Activated naive CD4-positive, alpha-beta T cell treated with anti-CD3 and anti-CD28 coated beads, Interleukin-2, amount 10 ng/mL, durations not matched to agents 7 days and 5 days (primary cell): ENCODE measurements around the gene RAB3D.

Source experiments
- CTCF ChIA-PET: fragments of 350-600 bp; sonication (Branson Sonifier 250); formaldehyde crosslinking; loops from one replicate; lab custom pipeline; 2021; ENCODE audit warnings: antibody characterized with exemption; lab: Charles Lee
- DNase-seq: peaks from one replicate; pipeline ENCODE4 v3.0.0-alpha.2; 2020
- H3K27ac Mint-ChIP-seq: one replicate; pipeline ENCODE4 v1.8.0; 2021; ENCODE audit warnings: mild to moderate bottlenecking, moderate library complexity, mixed read lengths
- H3K27me3 Mint-ChIP-seq: one replicate; pipeline ENCODE4 v1.8.0; 2021; ENCODE audit warnings: mild to moderate bottlenecking, mixed read lengths
- H3K36me3 Mint-ChIP-seq: one replicate; pipeline ENCODE4 v1.8.0; 2021; ENCODE audit warnings: mixed read lengths
- H3K4me1 Mint-ChIP-seq: one replicate; pipeline ENCODE4 v1.8.0; 2021; ENCODE audit warnings: mixed read lengths
- H3K4me3 Mint-ChIP-seq: one replicate; pipeline ENCODE4 v1.8.0; 2021; ENCODE audit warnings: mild to moderate bottlenecking, moderate library complexity, mixed read lengths
- H3K9me3 Mint-ChIP-seq: one replicate; pipeline ENCODE4 v1.8.0; 2021; ENCODE audit warnings: mixed read lengths

RAB3D gene

DNA sequence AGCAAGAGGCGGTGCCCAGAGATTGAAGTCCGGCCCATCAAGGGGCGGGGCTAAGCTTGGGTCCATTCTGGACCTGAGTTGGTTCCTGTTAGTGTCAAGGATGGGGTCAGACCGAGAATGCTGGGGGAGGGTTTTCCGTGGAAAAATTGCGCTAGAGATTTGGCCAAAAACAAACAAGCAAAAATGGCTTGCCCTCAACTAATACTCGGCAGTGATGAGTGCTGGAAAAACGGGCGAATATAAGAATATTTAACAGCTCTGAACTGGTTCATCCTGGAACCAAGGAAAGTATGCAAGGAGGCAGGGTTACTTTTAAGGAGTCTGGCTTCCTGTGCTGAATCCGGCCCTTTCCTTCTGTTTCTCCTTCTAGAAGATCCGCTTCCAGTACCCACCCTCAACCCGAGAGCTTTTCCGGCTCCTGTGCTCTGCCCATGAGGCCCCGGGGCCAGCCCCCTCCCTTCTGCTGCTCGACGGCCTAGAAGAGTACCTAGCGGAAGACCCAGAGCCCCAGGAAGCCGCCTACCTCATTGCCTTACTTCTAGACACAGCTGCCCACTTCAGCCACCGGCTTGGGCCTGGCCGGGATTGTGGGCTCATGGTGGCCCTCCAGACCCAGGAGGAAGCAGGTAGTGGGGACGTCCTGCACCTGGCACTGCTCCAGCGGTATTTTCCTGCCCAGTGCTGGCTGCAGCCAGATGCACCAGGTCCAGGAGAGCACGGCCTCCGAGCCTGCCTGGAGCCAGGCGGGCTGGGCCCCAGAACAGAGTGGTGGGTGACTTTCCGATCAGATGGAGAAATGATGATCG lies 35.9 kb upstream of the RAB3D start:
- Mint-ChIP-seq H3K36me3 (peaks cover 19% of the 10 kb centered on the region), H3K9me3 (no peaks in the 10 kb centered on the region), H3K27ac (no peak overlapping the region), H3K4me1 (peaks cover 45% of the 10 kb centered on the region), H3K4me3 (no peak overlapping the region), H3K27me3 (no peaks in the 10 kb centered on the region)
- DNase-seq = peak; percentile 90
- CTCF ChIA-PET = interaction anchor here (1.0 to 2.5 kb wide), 6 partner anchors 8 to 107 kb away, joined by 3 to 11 read pairs (median 5); partner anchors contain the start of genes CCDC159, PRKCSH and TMEM205

DNA sequence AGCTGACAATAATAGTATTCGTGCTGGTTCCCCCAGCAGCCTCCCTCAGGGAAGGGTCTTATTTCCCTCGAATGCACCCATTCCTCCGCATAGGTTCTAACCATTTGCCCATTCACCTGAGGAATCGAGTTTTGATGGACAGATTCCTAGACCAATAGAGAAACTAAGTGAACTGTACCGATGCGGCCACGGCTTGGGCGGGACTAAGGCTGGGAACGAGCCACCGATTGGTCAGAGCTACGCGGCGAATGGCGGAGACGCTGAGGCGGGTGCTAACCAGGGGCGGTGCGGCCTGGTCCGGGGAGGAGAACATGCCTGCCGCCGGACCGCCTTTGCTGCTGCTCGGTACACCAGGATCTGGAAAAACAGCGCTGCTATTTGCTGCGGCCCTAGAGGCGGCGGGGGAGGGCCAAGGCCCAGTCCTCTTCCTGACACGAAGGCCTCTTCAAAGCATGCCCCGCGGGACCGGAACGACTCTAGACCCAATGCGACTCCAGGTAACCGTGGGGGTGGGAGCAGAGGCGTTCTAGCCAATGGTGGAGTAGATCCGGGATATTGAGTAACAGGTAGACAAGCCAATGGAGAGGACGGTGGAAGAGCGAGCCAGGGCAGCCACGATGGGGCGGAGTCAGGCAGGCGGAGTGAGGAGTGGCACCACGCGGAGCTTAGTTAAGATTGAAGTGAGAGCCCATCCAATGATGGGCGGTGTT lies 35.1 kb upstream of the RAB3D start, which contains the start of gene SWSAP1:
Gene SWSAP1 (plus strand): TSS at position 234 of the 710 bp plus-strand sequence. CDS start 15 bp downstream, at position 249.
- H3K27me3 Mint-ChIP-seq = no peaks in the 10 kb centered on the region
- peak; percentile 98 for DNase-seq
- peaks cover 37% of the 10 kb centered on the region for H3K4me1 Mint-ChIP-seq
- no peak within 1 kb of the TSS for H3K4me3 Mint-ChIP-seq
- CTCF ChIA-PET = interaction anchor here (1.0 to 2.2 kb wide), 5 partner anchors 8 to 108 kb away, joined by 3 to 11 read pairs (median 4); partner anchors contain the start of gene PRKCSH
- H3K27ac Mint-ChIP-seq = no peak within 1 kb of the TSS
- H3K9me3 Mint-ChIP-seq = no peaks in the 10 kb centered on the region
- peaks cover 16% of the 10 kb centered on the region for H3K36me3 Mint-ChIP-seq

DNA sequence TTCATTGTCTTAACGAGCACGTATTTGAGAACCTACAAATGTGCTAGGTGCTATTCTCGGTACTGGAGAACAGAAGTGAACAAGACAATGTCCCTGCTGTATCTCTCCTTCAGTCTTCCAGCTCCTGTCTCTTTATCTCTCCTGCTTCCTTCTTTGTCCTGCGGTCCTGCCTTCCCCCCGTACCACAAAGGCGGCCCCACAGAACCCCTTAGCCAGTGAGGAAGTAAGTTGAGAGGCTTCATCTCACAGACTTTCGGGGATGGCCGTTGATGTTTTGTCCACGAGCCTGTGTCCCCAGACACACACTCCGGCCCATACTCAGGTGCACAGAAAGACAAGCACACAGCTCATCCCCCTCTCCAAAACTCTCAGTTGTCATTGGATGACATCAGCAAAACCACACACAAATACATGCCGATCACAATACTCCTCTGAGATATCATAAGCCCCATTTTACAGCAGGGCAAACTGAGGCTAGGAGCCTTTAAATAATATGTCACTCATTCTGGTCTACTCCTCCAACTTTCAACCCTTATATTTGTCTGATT lies 34.5 kb upstream of the RAB3D start:
- CTCF ChIA-PET = interaction anchor here (1.9 kb wide), 1 partner anchor 9 kb away, joined by 6 read pairs; no protein-coding TSS in a partner anchor
- no peaks in the 10 kb centered on the region for H3K9me3 Mint-ChIP-seq
- DNase-seq = no peak

DNA sequence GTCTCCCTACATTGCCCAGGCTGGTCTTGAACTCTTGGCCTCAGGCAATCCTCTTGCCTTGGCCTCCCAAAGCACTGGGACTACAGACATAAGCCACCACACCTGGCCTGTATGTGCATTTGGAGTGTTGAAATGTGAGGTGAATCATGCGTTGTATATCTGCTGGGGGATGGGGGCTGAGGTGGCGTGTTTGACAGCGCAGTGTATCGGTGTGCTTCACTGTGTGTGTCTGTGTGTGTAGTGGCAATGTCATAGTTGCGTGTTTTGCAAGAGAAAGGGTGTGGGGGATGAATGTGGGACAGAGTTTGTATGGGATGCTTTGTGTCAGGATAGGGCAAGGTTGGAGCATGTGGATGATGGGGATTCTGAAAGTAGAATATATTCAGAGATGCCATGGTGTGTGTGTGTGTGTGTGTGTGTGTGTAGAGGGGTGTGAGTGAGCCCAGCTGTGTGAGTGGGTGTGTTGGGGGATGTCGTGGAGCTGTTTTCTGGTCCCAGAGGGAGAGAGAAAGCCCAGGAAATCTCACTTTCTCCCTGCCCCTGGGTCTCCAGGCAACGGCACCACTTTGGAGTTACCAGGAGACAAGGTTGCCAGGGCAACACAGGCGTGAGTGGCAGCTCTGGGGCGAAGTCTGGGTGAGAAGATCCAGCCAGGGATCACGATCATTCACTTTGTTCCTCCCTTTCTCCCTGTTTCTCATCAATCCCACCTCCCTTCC lies 33.9 kb upstream of the RAB3D start:
- Mint-ChIP-seq H3K27ac (peak overlapping the region; percentile 30), H3K4me3 (peak overlapping the region; percentile 25)
- CTCF ChIA-PET = interaction anchor here (1.9 kb wide), 1 partner anchor 10 kb away, joined by 6 read pairs; no protein-coding TSS in a partner anchor

More for the DNA sequence above, 34.5 kb upstream of the RAB3D start:
- Mint-ChIP-seq H3K36me3 (peaks cover 19% of the 10 kb centered on the region), H3K4me3 (no peak overlapping the region), H3K4me1 (peaks cover 32% of the 10 kb centered on the region), H3K27ac (no peak overlapping the region), H3K27me3 (no peaks in the 10 kb centered on the region)

DNA sequence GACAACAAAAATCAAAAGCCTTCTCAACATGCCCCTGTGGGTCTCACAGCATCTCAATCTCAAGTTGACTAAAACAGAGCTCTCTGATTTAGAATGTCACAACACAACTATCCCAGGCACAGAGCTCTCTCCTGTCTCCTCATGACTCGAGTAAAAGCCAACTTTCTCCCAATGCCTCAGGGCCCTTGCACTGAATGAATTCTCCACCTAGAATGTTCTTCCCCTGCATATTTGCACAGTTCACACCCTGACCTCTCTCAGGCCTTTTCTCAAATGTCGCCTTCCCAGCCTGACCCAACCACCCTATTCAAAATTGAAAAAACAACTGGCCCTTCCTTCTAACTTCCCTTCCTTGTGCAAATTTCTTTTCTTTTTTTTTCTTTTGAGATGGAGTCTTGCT lies 31.3 kb upstream of the RAB3D start:
- peaks cover 9% of the 10 kb centered on the region for H3K4me1 Mint-ChIP-seq
- H3K36me3 Mint-ChIP-seq = peaks cover 6% of the 10 kb centered on the region
- no peaks in the 10 kb centered on the region for H3K27me3 Mint-ChIP-seq
- no peak for DNase-seq
- no peaks in the 10 kb centered on the region for H3K9me3 Mint-ChIP-seq
- no peak overlapping the region for H3K4me3 Mint-ChIP-seq
- CTCF ChIA-PET = no interaction called here
- H3K27ac Mint-ChIP-seq = no peak overlapping the region

More for the DNA sequence above, 33.9 kb upstream of the RAB3D start:
- Mint-ChIP-seq H3K9me3 (no peaks in the 10 kb centered on the region), H3K36me3 (peaks cover 19% of the 10 kb centered on the region), H3K27me3 (no peaks in the 10 kb centered on the region), H3K4me1 (peaks cover 28% of the 10 kb centered on the region)
- peak; percentile 30 for DNase-seq

DNA sequence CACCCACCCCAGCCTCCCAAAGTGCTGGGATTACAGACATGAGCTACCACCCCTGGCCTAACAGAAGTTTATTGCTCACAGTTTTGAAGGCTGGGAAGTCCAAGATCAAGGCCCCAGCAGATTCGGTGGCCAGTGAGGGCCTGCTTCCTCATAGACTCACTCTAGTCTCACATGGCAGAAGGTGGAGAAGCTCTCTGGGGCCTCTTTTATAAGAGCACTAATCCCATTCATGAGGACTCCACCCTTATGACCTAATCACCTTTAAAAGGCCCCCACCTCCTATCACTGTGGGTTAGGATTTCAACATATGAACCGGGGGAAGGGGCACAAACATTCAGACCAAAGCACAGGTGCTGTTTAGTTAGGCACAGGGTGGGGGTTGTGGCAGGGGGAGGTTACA lies 28.1 kb upstream of the RAB3D start:
- CTCF ChIA-PET = interaction anchor here (1.4 kb wide), 1 partner anchor 14 kb away, joined by 3 read pairs; no protein-coding TSS in a partner anchor
- Mint-ChIP-seq H3K4me1 (no peaks in the 10 kb centered on the region), H3K27me3 (no peaks in the 10 kb centered on the region), H3K4me3 (no peak overlapping the region), H3K27ac (no peak overlapping the region), H3K9me3 (no peaks in the 10 kb centered on the region), H3K36me3 (peaks cover 6% of the 10 kb centered on the region)
- no peak for DNase-seq

DNA sequence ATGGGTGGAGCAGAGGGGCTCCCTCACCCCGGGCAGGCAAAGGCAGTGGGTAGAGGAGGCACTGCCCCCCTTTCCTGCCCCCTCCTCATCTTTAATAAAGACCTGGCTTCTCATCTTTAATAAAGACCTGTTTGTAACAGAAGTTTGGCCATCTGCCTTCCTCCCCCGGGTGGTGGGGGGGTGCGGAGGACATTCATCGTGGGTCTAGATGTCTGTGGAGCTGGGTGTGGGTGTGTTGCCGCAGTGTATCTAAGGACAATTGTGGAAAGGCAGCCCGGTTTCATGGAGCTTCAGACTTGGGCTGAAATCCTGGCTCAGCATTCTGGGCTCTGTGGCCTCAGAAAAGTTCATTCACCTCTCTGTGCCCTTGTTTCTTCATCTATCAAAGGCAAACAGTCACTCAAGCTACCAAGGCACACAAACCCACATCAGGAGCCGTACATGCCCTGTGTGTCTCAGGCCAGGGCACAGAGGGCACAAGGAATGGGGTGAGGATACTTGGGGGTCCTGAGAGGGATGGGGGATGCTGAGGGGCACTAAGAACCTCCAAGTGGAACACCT lies 26.2 kb upstream of the RAB3D start:
- Mint-ChIP-seq H3K4me3 (no peak overlapping the region), H3K4me1 (no peaks in the 10 kb centered on the region), H3K27me3 (no peaks in the 10 kb centered on the region), H3K9me3 (no peaks in the 10 kb centered on the region), H3K36me3 (peaks cover 3% of the 10 kb centered on the region), H3K27ac (no peak overlapping the region)
- DNase-seq = no peak
- CTCF ChIA-PET = no interaction called here

DNA sequence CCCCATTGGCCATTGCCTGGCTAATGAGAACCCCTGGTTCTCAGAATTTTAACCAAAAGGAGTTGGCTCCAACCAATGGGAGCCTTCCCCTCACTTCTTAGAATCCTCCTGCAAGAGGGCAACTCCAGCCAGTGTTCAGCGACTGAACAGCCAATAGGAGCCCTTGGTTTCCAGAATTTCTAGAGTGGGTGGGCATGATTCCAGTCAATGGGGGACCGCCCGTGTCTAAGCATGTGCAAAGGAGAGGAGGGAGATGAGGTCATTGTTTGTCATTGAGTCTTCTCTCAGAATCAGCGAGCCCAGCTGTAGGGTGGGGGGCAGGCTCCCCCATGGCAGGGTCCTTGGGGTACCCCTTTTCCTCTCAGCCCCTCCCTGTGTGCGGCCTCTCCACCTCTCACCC lies 25.5 kb upstream of the RAB3D start:
- Mint-ChIP-seq H3K36me3 (peaks cover 2% of the 10 kb centered on the region), H3K9me3 (no peaks in the 10 kb centered on the region)
- CTCF ChIA-PET = no interaction called here

DNA sequence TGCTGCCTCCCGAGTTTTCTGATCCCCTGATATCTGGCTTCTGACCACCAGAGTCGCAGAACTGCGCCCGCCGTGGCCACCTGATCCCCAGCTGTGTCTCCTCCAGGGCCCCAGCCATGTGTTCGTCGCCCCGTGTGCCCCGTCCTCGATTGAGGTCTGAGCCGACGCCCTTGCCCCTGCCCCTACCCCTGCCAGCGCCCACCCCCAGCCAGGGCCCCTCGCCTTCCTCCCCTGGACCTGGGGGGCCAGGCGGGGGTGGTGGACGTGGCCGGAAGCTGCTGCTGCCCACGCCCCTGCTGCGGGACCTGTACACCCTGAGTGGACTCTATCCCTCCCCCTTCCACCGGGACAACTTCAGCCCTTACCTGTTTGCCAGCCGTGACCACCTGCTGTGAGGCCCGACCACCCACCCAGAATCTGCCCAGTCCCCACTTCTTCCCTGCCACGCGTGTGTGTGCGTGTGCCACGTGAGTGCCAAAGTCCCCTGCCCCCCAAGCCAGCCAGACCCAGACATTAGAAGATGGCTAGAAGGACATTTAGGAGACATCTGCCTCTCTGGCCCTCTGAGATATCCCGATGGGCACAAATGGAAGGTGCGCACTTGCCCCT lies 24.9 kb upstream of the RAB3D start:
- peaks cover under 1% of the 10 kb centered on the region for H3K27me3 Mint-ChIP-seq
- no peaks in the 10 kb centered on the region for H3K9me3 Mint-ChIP-seq
- no peaks in the 10 kb centered on the region for H3K4me1 Mint-ChIP-seq
- DNase-seq = no peak
- peaks cover 2% of the 10 kb centered on the region for H3K36me3 Mint-ChIP-seq
- no peak overlapping the region for H3K4me3 Mint-ChIP-seq
- CTCF ChIA-PET = no interaction called here
- H3K27ac Mint-ChIP-seq = peak overlapping the region; percentile 29

More for the DNA sequence above, 25.5 kb upstream of the RAB3D start:
- DNase-seq = no peak
- no peak overlapping the region for H3K27ac Mint-ChIP-seq
- H3K27me3 Mint-ChIP-seq = no peaks in the 10 kb centered on the region
- H3K4me3 Mint-ChIP-seq = no peak overlapping the region
- H3K4me1 Mint-ChIP-seq = no peaks in the 10 kb centered on the region

DNA sequence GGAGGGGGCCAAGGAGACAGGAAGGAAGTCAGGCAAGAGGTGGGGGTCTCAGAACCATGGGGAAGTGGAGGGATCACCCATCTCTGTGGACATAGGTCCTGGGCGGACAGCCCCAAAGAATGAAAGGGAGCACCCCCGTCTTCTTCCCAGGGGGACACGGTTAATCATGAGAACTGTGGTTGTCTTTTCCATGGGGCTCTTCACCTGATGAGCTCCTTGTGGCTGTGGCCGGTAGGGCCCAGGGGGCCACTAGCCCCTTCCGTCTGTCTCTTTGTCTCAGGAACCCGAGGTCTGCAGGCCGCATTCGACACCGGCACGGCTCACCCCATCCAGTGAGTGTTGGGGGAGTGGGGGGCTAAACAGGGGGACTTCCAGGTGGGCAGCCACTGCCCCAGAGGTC lies 24.4 kb upstream of the RAB3D start:
- H3K27me3 Mint-ChIP-seq = peaks cover 6% of the 10 kb centered on the region
- no peak overlapping the region for H3K27ac Mint-ChIP-seq
- no peaks in the 10 kb centered on the region for H3K4me1 Mint-ChIP-seq
- no peak for DNase-seq
- H3K9me3 Mint-ChIP-seq = no peaks in the 10 kb centered on the region
- CTCF ChIA-PET = no interaction called here
- no peaks in the 10 kb centered on the region for H3K36me3 Mint-ChIP-seq
- H3K4me3 Mint-ChIP-seq = no peak overlapping the region

DNA sequence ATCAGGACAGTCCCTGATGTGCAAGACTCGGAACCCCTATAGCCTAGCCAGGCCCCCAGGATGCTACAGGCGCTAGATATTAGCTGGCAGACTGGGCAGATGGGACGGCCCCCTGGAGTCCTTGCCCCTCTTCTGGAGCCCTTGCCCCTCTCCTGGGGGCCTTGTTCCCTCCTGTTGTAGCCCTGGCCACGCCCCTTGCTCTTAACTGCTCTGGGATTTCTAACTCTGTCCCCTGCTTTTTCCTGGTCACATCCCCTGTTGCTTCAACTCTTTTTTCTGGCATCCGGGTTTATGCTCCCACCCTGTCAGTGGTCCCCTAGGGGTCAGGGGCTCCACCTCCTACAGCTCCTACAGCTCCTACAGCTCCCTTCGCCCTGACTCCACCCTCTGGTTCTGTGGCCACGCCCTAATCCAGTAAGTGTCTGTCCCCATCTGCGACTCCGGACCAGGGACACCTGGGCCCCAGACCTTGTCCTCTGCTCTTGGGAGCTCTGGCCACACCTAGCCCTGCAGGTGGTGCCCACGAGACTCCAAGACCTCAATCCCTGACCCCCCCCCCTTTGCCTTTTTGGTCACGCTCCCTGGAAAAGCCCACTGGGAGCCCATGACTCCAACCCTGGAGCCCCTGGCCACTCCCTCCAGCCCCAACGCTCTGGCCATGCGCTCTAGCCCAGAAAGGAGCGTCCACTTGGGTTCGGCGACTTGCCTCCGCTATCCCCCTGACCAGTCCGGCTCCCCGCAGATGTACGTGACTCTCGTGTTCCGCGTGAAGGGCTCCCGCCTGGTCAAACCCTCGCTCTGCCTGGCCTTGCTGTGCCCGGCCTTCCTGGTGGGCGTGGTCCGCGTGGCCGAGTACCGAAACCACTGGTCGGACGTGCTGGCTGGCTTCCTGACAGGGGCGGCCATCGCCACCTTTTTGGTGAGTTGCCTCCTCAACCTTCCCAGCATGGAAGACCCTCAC lies 22.6 kb upstream of the RAB3D start:
- DNase-seq = no peak
- peaks cover 15% of the 10 kb centered on the region for H3K27me3 Mint-ChIP-seq
- H3K4me3 Mint-ChIP-seq = no peak overlapping the region
- no peaks in the 10 kb centered on the region for H3K4me1 Mint-ChIP-seq
- CTCF ChIA-PET = no interaction called here
- no peaks in the 10 kb centered on the region for H3K9me3 Mint-ChIP-seq
- H3K27ac Mint-ChIP-seq = no peak overlapping the region
- H3K36me3 Mint-ChIP-seq = no peaks in the 10 kb centered on the region

DNA sequence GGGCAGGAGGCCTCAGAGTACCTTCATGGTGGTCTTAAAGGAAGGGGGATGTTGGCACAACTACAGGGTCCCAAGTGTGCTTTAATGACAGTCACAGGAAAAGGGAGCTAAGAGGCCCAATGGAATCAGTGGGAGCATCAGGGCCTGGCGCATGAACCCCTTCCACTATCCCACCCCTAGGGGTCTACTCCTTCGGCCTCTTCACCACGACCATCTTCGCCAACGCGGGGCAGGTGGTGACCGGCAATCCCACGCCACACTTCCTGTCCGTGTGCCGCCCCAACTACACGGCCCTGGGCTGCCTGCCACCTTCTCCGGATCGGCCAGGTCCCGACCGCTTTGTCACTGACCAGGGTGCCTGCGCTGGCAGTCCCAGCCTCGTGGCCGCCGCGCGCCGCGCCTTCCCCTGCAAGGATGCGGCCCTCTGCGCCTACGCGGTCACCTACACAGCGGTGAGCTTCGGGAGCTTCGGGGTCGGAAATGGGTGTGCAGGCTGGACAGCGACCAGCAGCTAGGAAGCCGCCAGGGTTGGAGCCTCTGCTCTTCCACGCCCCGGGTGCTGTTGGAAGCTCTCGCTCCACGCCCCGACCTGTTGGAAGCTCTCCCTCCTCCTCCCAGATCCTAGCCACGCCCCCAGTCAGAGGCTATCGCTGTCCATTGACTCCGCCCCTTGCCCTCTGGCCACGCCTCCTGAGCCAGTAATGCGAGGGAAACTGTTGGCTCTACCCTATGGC lies 21.7 kb upstream of the RAB3D start:
- H3K4me1 Mint-ChIP-seq = no peaks in the 10 kb centered on the region
- DNase-seq = no peak
- H3K27me3 Mint-ChIP-seq = peaks cover 24% of the 10 kb centered on the region
- no peak overlapping the region for H3K4me3 Mint-ChIP-seq
- no peaks in the 10 kb centered on the region for H3K9me3 Mint-ChIP-seq
- no peaks in the 10 kb centered on the region for H3K36me3 Mint-ChIP-seq
- no peak overlapping the region for H3K27ac Mint-ChIP-seq
- CTCF ChIA-PET = no interaction called here
